Kidney (tissue), 14 donors: ENCODE data around the gene FNDC7. TPM values are rescaled to one million over a fixed set of nuclear protein-coding genes. Genes with fewer than 3 reads are reported as not detected.
"Not testable (repeated sequence)": the region's sequence is repeated elsewhere in the genome, so short reads cannot be mapped to it uniquely, and the experiment has no call there.

Experiments used
- DNase-seq, 5 donors: peaks; one replicate each; pipeline ENCODE4 v3.0.0-alpha.2; 2013 to 2020
- FAIRE-seq: peaks from 2 replicates; lab custom pipeline; 2012; peaks lifted over from hg19 to GRCh38; lab: Jason Lieb, UNC
- H3K27ac ChIP-seq, 2 donors: one replicate each; pipeline ENCODE4 v1.7.0; 2013; ENCODE audit warnings: low read depth in 2 of 2, low read length in 2 of 2, inconsistent platforms in 1 of 2
- H3K27me3 ChIP-seq: one replicate; pipeline ENCODE4 v1.7.1; 2013; ENCODE audit warnings: low read length, inconsistent platforms; ENCODE audit not compliant: control insufficient read depth, insufficient read depth
- H3K36me3 ChIP-seq, 3 donors: one replicate each; pipeline versions ENCODE4 v1.7.0 to v1.7.1; 2013; ENCODE audit warnings: low read length in 3 of 3, control low read depth in 1 of 3, inconsistent platforms in 1 of 3; ENCODE audit not compliant: insufficient read depth in 3 of 3, control insufficient read depth in 2 of 3
- H3K4me1 ChIP-seq, 3 donors: one replicate each; pipeline versions ENCODE4 v1.7.0 to v1.7.1; 2013; ENCODE audit warnings: low read length in 3 of 3, inconsistent platforms in 1 of 3, low read depth in 1 of 3; ENCODE audit not compliant: control insufficient read depth in 2 of 3, insufficient read depth in 2 of 3
- H3K4me3 ChIP-seq, 3 donors: one replicate each; pipeline versions ENCODE4 v1.7.0 to v1.8.1; 2013; ENCODE audit warnings: low read length in 3 of 3, control low read depth in 1 of 3, inconsistent platforms in 1 of 3
- H3K9ac ChIP-seq, 3 donors: one replicate each; pipeline versions ENCODE4 v1.7.0 to v1.7.1; 2013; ENCODE audit warnings: low read length in 3 of 3, control low read depth in 1 of 3, inconsistent platforms in 1 of 3
- H3K9me3 ChIP-seq, 3 donors: one replicate each; pipeline versions ENCODE4 v1.7.0 to v1.7.1; 2013; ENCODE audit warnings: low read length in 3 of 3, control low read depth in 1 of 3, inconsistent platforms in 1 of 3; ENCODE audit not compliant: control insufficient read depth in 2 of 3, insufficient read depth in 1 of 3
- intact Hi-C: fragments of 100-400 bp; cut with DNase I; formaldehyde crosslinking; loops from one replicate; pipeline ENCODE4 v1.11.1; 2022
- polyA plus RNA-seq: library from polyadenylated mRNA; stranded (reverse); fragments of 350-450 nt; fragmentation: Illumina TruSeq; extraction: RNeasy Lipid Tissue Mini Kit (QIAGEN cat#74804); gene quantifications from one replicate; pipeline ENCODE4 v1.2.3, GENCODE V29; 2014; ENCODE audit warnings: low read depth, low replicate concordance; ENCODE audit not compliant: insufficient read depth
- total RNA-seq: library from RNA; stranded (reverse); fragmentation: NEBNext Ultra II Directional; extraction: Animal tissue kit (Norgen Biotek cat#: 25700); gene quantifications from one replicate; pipeline ENCODE4 v1.2.1, GENCODE V29; 2021
- TF ChIP-seq, protein P1 (sequence below): IDR thresholded peaks from 3 replicates; pipeline ENCODE4 v1.5.1; 2012; ENCODE audit warnings: mild to moderate bottlenecking, moderate library complexity, borderline replicate concordance; ENCODE audit not compliant: insufficient read depth; ENCODE audit errors: extremely low read depth
- donor health status: control.
- donor health status: control.
- donor health status: control.
- donor health status: control.
- donor health status: control.
- donor health status: DM: yes; HTN: yes; CAD: no.
- donor health status: Normal renal cell carcinoma (clear cell type).

FNDC7 gene
- total and polyA plus RNA-seq, 2 donors from 2014 or later: not detected

DNA sequence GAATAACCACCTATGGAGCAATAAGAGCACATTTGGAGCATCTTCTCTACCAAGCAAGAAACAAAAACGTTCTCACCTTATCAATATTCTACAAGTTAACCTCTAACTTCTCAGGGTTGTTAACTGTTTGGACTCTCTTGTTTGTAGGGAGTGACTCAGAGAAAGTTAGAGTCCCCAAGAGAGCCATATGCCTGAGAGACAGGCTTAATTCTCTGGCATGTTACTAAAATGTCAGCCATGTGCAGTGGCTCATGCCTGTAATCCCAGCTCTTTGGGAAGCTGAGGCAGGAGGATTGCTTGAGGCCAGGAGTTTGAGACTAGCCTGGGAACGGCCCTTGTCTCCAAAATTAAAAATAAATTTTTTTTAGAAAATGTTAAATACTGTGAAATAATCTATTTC, 47.6 kb upstream of the FNDC7 start:
- intact Hi-C loops: no loop called here
- Histone ChIP-seq H3K36me3 (no peaks in the 10 kb centered on the region), H3K4me1 (no peaks in the 10 kb centered on the region), H3K27me3 (no peaks in the 10 kb centered on the region), H3K27ac (no peak overlapping the region), H3K4me3 (no peak overlapping the region), H3K9ac (no peak overlapping the region), H3K9me3 (no peaks in the 10 kb centered on the region)
- TF ChIP-seq, protein P1, sequence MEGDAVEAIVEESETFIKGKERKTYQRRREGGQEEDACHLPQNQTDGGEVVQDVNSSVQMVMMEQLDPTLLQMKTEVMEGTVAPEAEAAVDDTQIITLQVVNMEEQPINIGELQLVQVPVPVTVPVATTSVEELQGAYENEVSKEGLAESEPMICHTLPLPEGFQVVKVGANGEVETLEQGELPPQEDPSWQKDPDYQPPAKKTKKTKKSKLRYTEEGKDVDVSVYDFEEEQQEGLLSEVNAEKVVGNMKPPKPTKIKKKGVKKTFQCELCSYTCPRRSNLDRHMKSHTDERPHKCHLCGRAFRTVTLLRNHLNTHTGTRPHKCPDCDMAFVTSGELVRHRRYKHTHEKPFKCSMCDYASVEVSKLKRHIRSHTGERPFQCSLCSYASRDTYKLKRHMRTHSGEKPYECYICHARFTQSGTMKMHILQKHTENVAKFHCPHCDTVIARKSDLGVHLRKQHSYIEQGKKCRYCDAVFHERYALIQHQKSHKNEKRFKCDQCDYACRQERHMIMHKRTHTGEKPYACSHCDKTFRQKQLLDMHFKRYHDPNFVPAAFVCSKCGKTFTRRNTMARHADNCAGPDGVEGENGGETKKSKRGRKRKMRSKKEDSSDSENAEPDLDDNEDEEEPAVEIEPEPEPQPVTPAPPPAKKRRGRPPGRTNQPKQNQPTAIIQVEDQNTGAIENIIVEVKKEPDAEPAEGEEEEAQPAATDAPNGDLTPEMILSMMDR: no peak
- FAIRE-seq: no peak
- no peak for DNase-seq

DNA sequence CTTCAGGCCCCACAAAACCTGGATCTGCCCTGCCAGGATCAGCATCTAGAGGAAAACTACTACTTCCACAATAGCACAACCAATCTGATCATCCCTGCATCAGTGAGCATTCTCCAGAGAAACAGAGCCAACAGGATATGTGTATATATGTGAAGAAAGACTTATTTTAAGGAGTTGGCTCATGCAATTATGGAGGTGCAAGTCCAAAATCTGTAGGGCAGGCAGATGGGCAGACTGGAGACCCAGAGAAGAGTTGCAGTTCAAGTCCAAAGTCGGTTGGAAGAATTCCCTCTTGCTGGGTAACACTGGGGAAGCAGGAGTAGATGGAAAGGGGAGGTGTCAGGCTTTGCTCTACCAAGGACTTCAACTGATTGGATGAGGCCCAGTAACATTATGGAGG, 46.9 kb upstream of the FNDC7 start:
- DNase-seq: no peak
- Histone ChIP-seq H3K9me3 (no peaks in the 10 kb centered on the region), H3K4me3 (no peak overlapping the region), H3K9ac (no peak overlapping the region), H3K36me3 (no peaks in the 10 kb centered on the region), H3K4me1 (no peaks in the 10 kb centered on the region), H3K27ac (no peak overlapping the region), H3K27me3 (no peaks in the 10 kb centered on the region)
- TF ChIP-seq, protein P1: no peak
- no peak for FAIRE-seq
- intact Hi-C loops: no loop called here

DNA sequence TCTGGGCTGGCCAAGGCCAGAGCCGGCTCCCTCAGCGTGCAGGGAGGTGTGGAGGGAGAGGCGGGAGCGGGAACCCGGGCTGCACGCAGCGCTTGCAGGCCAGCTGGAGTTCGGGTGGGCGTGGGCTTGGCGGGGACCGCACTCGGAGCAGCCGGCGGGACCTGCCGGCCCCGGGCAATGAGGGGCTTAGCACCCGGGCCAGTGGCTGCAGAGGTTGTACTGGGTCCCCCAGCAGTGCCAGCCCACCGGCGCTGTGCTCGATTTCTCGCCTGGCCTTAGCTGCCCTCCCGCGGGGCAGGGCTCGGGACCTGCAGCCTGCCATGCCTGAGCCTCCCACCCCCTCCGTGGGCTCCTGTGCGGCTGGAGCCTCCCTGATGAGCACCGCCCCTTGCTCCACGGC, 45.3 kb upstream of the FNDC7 start:
- DNase-seq, H3K9ac ChIP-seq, H3K9me3 ChIP-seq, H3K27me3 ChIP-seq, H3K36me3 ChIP-seq, H3K4me3 ChIP-seq, intact Hi-C loops, FAIRE-seq, H3K27ac ChIP-seq, H3K4me1 ChIP-seq: not testable (repeated sequence)

DNA sequence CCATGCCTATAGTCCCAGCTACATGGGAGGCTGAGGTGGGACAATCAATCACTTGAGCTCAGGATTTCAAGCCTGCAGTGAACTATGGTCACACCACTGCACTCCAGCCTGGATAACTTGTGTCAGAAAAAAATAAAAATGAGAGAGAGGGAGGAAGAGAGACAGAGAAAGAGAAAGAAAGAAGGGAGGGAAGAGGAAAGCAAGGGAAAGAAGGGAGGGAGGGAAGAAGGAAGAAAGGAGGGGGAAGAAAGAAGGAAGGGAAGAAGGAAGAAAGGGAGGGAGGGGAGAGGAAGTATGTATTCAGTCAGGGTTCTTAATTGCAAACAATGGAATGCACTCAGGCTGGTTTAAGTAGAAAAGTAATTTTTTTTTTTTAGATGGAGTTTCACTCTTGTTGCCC, 43.9 kb upstream of the FNDC7 start:
- H3K27ac ChIP-seq: no peak overlapping the region
- TF ChIP-seq, protein P1: no peak
- no peaks in the 10 kb centered on the region for H3K4me1 ChIP-seq
- FAIRE-seq (no peak), DNase-seq (no peak)
- no peaks in the 10 kb centered on the region for H3K9me3 ChIP-seq
- no peak overlapping the region for H3K4me3 ChIP-seq
- H3K36me3 ChIP-seq: no peaks in the 10 kb centered on the region
- H3K27me3 ChIP-seq: no peaks in the 10 kb centered on the region
- no peak overlapping the region for H3K9ac ChIP-seq
- intact Hi-C loops: no loop called here
